Daoy (cell line): ENCODE results near the gene TUBA8. TPM values are rescaled to one million over a fixed set of nuclear protein-coding genes. Genes with fewer than 3 reads are reported as not detected.
A peak's percentile ranks its signal among the peaks of the same experiment; 100 is the strongest.
"Not testable (repeated sequence)": the region's sequence is repeated elsewhere in the genome, so short reads cannot be mapped to it uniquely, and the experiment has no call there.

ENCODE experiments used
- DNase-seq: peaks from one replicate; pipeline ENCODE4 v3.0.0-alpha.2; 2015; ENCODE audit warnings: low read depth
- total RNA-seq: library from RNA; depleted of rRNA; stranded (reverse); fragments of >200 nt; shearing (Covaris generic); gene quantifications from 2 replicates; pipeline ENCODE4 v1.2.3, GENCODE V29; 2014

TUBA8 gene
- total RNA-seq, 1 experiment from 2014 or later = 3.3 TPM

DNA sequence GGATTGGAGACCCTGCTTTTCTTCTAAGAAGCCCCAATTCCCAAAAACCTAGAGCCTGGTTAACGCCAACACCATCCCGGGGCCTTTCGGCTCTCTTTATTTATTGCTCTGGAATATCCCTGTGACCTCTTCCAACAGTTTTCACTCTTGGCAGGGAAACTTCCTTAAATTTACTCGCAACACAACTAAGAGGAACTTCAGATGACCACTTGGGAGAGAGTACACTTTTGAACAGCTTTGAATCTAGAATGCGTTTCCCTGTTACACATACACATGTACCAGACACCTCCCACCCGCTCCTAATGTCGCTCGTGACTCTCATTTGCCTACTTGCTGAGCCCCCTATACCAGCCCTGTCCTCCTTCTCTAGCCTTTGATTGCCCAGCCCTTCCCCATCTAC, 19.4 kb downstream of the TUBA8 start:
- no peak for DNase-seq

DNA sequence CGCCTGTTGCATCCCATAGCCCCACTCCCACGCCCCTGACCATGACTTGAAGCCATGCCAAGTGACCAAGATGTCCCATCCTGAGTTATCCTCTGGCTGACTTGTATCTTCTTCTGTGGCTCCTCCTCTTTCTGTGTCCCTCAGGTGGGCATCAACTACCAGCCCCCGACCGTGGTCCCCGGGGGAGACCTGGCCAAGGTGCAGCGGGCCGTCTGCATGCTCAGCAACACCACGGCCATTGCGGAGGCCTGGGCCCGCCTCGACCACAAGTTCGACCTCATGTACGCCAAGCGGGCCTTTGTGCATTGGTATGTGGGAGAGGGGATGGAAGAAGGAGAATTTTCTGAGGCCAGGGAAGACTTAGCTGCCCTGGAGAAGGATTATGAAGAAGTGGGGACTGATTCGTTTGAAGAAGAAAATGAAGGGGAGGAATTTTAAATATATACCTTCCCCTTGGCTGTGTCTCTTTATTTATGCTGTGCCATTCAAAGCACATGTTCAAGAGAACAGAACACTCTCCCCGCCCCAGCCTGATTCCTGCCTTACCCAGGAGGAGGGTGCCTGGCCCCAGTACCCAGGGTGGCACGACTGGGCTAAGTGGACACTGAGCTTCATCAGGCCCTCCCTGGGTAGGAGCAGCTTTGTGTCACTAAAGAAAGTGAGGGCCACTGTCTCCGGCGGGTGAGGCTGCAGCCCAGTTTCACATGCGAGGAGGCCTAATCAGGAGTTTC, 20.3 kb downstream of the TUBA8 start:
- no peak for DNase-seq

- no peak for DNase-seq
Observed at GRCh38 chr22:18133452-18133851, 22.8 kb downstream of the TUBA8 start.

DNA sequence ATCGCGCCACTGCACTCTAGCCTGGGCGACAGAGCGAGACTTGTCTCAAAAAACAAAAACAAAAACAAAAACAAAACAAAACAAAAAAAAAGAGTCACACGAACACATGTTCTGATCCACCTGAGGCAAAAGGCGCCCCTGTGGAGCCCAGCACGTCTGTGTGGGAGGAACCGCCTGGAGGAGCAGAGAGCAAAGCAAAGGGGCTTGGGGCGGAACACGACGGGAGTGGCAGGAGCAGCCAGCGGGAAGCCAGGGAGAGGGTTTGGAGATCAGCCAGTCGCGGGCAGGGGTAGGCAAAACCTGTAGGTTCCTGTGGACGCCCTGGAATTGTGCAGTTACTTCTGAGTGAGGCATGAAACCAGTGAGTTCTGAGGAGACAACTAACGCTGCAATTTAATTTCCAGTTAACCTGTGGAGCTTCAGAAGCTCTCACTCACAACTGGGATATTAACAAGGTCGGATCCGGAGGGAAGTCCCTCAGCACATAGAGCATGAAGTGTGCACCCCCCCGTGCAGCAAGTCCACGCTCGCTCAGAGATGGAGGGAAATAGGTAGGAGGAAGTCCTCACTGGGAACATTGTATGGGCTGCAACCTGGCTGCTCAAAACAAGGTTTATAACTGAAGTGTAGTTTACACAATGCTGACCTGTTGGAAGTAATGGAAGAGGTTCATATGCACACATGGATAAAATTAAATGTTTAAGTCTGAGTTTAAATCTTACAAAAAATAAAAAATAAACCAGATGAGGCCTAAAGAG, 26.1 kb downstream of the TUBA8 start:
- DNase-seq = no peak

DNA sequence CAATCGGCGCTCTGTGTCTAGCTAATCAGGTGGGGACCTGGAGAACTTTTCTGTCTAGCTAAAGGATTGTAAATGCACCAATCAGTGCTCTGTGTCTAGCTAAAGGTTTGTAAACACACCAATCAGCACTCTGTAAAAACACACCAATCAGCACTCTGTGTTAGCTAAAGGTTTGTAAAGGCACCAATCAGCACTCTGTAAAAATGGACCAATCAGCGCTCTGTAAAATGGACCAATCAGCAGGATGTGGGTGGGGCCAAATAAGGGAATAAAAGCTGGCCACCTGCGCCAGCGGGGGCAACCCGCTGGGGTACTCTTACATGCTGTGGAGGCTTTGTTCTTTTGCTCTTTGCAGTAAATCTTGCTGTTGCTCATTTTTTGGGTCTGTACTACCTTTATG, 30.4 kb downstream of the TUBA8 start:
- DNase-seq = not testable (repeated sequence)

DNA sequence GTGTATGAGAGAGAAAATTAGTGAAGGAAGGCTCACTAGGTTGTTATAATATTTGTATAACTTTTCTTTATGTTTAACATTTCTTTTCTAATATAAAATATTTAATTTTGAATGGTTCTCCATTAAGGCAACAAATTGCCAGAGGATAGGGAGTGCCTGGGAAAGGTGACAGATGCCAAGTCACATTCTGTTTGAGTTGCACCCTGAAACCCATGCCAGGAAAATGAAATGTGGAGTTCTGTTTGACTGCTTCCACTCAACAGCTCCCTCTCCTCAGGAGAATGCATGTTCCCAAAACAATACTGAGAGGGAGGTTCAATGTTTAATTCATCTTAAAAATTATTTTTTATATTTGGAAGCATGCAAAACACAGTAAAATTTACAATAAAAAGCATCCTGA, 33.5 kb downstream of the TUBA8 start:
- DNase-seq = no peak

GRCh38 chr22:18145676-18146388, 35.2 kb downstream of the TUBA8 start:
- no peak for DNase-seq

DNA sequence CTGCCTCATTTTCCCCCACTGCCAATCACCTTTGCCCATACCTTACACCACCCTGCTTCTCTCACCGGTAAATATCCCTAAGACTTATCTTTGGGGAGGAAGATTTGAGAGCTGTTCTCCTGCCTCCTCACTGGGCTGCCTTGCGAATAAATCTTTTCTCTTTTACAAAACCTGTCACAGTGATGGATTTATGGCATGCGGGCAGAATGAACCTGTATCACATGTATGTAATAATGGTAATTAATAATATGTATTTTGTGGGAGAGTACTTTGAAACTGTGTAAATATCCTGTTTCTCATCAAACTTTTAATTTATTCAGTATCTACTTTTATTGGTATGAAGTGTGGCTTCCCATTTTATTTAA, 35.8 kb downstream of the TUBA8 start:
- no peak for DNase-seq

DNA sequence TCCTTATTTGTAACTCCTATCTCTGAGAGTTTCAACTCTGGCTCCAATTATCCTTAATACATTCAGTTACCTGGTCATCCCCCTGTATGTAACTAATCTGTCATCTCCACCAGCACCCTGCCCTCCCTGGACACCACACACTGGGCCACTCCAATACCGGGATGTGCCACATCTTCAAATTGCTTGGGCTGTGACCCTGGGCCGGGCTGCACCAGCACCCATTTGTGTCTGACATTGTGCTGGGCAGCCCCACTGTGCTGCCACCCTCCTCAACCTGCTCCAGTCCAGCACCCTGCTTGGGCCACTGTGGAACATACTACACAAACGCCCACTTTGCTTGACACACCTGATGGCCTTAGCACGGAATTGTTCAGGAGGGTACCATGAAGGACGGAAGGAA, 37.2 kb downstream of the TUBA8 start:
- DNase-seq = no peak

GRCh38 chr22:18148293-18148965, 37.8 kb downstream of the TUBA8 start:
- no peak for DNase-seq

- DNase-seq = no peak
Observed at GRCh38 chr22:18152519-18152918, 41.9 kb downstream of the TUBA8 start.

DNA sequence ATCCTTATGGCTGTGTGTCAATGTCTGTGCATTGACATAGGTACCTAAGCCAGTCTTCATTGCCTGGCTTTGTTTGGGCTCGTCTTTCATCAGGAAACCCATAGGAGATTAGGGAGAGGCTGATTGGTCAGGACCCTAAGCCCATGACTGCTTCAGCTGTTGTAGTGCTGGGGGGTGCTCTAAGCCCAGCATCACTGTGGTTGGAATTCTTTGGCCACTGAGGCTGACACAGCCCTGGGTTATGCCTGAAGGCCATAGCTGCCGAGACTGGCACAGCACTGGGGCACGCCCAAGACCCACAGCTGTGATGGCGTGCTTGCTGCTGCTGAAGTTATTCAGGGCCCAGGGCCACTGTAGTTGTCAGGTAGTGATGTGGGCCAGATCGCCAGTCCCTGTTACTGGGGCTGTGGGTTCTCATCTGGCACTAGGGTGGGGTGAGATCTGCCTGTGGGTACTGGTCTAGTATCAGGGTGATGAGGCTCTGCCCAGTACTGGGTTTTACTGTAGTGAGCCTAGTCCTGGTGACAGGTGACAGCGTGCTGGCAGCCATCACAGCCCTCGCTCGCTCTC, 44.3 kb downstream of the TUBA8 start:
- DNase-seq = no peak

DNA sequence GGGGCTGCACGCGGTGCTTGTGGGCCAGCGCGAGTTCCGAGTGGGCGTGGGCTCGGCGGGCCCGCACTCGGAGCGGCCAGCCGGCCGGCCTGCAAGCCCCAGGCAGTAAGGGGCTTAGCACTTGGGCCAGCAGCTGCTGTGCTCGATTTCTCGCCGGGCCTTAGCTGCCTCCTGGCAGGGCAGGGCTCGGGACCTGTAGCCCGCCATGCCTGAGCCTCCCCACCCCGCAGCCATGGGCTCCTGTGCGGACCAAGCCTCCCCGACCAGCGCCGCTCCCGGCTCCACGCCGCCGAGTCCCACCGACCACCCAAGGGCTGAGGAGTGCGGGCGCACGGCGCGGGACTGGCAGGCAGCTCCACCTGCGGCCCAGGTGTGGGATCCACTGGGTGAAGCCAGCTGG, 44.9 kb downstream of the TUBA8 start:
- DNase-seq = not testable (repeated sequence)

DNA sequence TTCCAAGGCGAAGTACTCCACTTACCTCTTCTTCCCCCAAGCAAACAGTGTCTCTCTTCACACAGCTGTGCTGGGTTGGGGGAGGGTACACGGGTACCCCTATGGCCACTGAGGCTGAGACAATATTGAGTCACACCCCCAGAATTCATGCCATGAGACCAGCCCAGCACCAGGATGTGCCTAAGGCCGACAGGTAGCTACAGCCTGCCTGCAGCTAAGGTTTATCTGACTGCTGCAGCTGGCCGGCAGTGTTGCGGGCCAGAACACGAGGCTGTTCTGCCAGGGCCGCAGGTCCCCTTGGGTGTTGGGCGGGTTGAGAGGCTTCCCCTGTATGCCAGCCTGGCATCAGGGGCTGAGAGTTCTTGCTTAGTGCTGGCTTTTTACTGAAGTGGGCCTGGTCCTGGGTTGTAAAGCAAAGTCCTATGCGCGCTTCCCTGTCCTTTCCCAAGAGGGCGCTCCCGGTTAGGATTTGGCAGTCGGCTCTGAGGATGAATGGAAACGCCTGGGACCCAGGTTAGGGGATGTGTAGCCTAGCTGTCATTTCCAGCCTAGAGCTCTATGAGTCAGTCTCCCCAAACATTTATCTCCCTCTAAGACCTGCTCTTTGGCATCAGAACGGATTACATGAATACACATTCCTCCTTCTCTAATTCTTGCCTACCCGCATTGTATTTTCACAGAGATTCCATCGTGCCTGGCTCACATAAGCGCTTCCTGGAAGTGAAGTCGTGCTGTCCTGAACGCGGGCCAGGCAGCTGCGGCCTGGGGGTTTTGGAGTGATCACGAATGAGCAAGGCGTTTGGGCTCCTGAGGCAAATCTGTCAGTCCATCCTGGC, 46.5 kb downstream of the TUBA8 start:
- DNase-seq = peak; percentile 93

GRCh38 chr22:18157714-18158028, 47.1 kb downstream of the TUBA8 start:
- DNase-seq = no peak

- not testable (repeated sequence) for DNase-seq
Observed at GRCh38 chr22:18160641-18161040, 50.0 kb downstream of the TUBA8 start.

DNA sequence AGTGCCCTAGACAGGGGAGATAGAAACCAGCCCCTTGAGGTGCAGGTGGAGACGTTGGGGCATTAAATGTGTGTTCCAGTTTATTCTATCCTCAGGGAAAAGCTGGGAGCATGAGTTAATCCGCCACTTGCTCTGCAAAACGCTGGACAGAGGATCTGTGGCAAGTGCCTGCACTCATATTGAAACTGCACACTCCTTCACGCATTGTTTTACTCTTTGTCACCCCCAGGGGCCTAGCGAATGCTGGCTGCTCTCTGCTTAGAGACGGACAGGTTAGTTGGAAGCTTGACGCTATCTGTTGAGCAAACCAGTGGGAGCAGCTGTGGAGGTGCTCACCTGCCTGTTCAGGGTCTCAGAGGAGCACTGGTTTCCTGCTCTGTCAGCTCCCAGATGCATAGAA, 53.2 kb downstream of the TUBA8 start:
- DNase-seq = not testable (repeated sequence)

- DNase-seq = not testable (repeated sequence)
Observed at GRCh38 chr22:18164584-18164983, 54.0 kb downstream of the TUBA8 start.

DNA sequence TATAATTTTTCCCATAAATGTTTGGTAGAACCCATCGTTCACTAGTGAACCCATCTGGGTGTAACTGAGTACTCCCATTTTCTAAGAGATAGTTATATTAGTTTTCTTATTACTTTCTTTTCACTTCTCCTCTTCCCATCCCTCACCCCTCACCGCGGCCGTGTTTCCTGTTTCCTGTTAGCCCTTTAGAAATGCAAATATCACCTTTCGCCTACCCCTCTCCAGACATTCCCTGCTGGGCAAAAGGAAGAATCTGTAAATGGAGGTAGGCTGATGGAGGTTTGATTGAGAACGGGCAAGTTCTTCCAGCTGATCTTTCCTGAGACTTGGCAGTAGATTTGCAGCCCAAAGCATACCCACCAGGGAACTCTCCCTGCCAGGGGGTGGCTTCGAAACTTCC, 54.7 kb downstream of the TUBA8 start:
- not testable (repeated sequence) for DNase-seq

DNA sequence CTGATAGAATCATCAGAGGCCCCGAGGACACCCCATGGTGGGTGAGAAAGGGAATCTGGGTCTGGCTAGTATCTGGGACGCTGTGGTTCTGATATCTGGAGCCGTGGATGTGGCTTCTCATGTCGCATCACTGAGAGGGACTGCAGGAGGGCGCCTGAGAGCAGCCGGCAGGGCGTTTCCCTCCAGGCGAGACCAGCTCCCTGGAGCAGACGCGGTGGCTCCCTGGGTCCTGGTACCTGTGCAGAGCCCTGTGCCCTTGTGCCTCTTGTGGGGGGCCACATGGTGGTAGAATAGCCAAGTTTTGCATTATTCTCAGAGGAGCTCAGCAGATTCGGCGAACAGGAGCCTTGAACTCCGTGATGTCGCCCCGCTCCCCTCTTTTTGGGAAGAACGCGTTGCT, 59.7 kb downstream of the TUBA8 start:
- DNase-seq = not testable (repeated sequence)

- DNase-seq = not testable (repeated sequence)
Observed at GRCh38 chr22:18172203-18172602, 61.6 kb downstream of the TUBA8 start.
